Body of pancreas (tissue), 4 donors: Measurements from ENCODE around the gene NOL3.

Experiments
- CTCF ChIP-seq, 7 experiments: fragments of 450-650 bp in 4 of 7; fragments of 200-600 bp in 3 of 7; sonication (generic) in 3 of 7; IDR thresholded peaks; one replicate each; pipeline ENCODE4 v1.5.1; 2016 to 2019; ENCODE audit warnings: antibody characterized with exemption in 7 of 7
- POLR2A ChIP-seq, 3 donors: fragments of 450-650 bp; IDR thresholded peaks; one replicate each; pipeline ENCODE4 v1.6.1; 2016; ENCODE audit warnings: antibody characterized with exemption in 3 of 3, mild to moderate bottlenecking in 2 of 3

- TF ChIP-seq CTCF (IDR thresholded peaks at IDR 0.05) (no peak), POLR2A (IDR thresholded peaks at IDR 0.05) (no peak)
These were observed 22.5 kb downstream of the NOL3 start for GRCh38 chr16:67192781-67193361.
